GM18519 (cell line): ENCODE measurements around the gene EGLN3.
"Not testable (repeated sequence)": the region's sequence is repeated elsewhere in the genome, so short reads cannot be mapped to it uniquely, and the experiment has no call there.

Source experiments
- ATAC-seq: cut with Tn5 transposase; IDR thresholded peaks from one replicate; pipeline ENCODE4 v1.9.1; 2021; ENCODE audit warnings: mild to moderate bottlenecking, moderate library complexity; ENCODE audit not compliant: unreplicated experiment, low FRiP score

The EGLN3 gene

GRCh38 chr14:33963892-33964291 lies 13.0 kb upstream of the EGLN3 start:
- ATAC-seq: no peak

- ATAC-seq: not testable (repeated sequence)
Measured at GRCh38 chr14:33962466-33962865, 11.6 kb upstream of the EGLN3 start.

- no peak for ATAC-seq
Measured at GRCh38 chr14:33962016-33962415, 11.1 kb upstream of the EGLN3 start.

- ATAC-seq: no peak
Measured at GRCh38 chr14:33959692-33960151, 8.8 kb upstream of the EGLN3 start.

- no peak for ATAC-seq
Measured at GRCh38 chr14:33958605-33959226, 7.8 kb upstream of the EGLN3 start.

GRCh38 chr14:33957993-33958392 lies 7.1 kb upstream of the EGLN3 start:
- no peak for ATAC-seq

GRCh38 chr14:33957299-33957698 lies 6.4 kb upstream of the EGLN3 start:
- ATAC-seq: no peak

GRCh38 chr14:33956640-33957039 lies 5.8 kb upstream of the EGLN3 start:
- ATAC-seq: no peak

- ATAC-seq: no peak
Measured at GRCh38 chr14:33954016-33954598, 3.2 kb upstream of the EGLN3 start.

GRCh38 chr14:33952541-33952940 lies 1.7 kb upstream of the EGLN3 start:
- no peak for ATAC-seq

- ATAC-seq: no peak
Measured at GRCh38 chr14:33951183-33951840, 438 bp upstream of the EGLN3 start.

- ATAC-seq: no peak
Measured at GRCh38 chr14:33949411-33949893, 1.4 kb downstream of the EGLN3 start.

GRCh38 chr14:33948869-33949408 lies 1.9 kb downstream of the EGLN3 start:
- ATAC-seq: no peak

- no peak for ATAC-seq
Measured at GRCh38 chr14:33948145-33948868, 2.6 kb downstream of the EGLN3 start.

GRCh38 chr14:33946679-33947476 lies 4.0 kb downstream of the EGLN3 start:
- no peak for ATAC-seq

- no peak for ATAC-seq
Measured at GRCh38 chr14:33945210-33946088, 5.4 kb downstream of the EGLN3 start.

GRCh38 chr14:33943096-33943883 lies 7.6 kb downstream of the EGLN3 start:
- no peak for ATAC-seq

- no peak for ATAC-seq
Measured at GRCh38 chr14:33941718-33942117, 9.2 kb downstream of the EGLN3 start.
